HepG2 (cell line): ENCODE data around the gene CTNND2. TPM values are rescaled to one million over a fixed set of nuclear protein-coding genes. Genes with fewer than 3 reads are reported as not detected.

Source experiments
- ATAC-seq: fragments of 200-7000 bp; cut with Tn5 transposase; 3 replicates; pipeline ENCODE4 v1.9.1; 2020; ENCODE audit warnings: mild to moderate bottlenecking, moderate library complexity
- BruUV-seq: library from RNA; stranded (reverse); fragments of 400-500 nt; replicated peaks from 2 replicates; lab custom pipeline; 2021; lab: Mats Ljungman, UMichigan
- CTCF ChIA-PET: fragments of 300-600 bp; formaldehyde crosslinking; extraction: SDS; loops from one replicate; lab custom pipeline; 2021; ENCODE audit warnings: low total read pairs, inconsistent platforms, low intra/inter-chr PET ratio; lab: Yijun Ruan, JAX
- POLR2A ChIA-PET: fragments of 350-600 bp; sonication (Branson Sonifier 250); formaldehyde crosslinking; loops from one replicate; lab custom pipeline; 2020; ENCODE audit warnings: antibody characterized with exemption, inconsistent platforms; lab: Yijun Ruan, JAX
- DNase-seq: peaks from one replicate; pipeline ENCODE4 v3.0.0-alpha.2; 2015; ENCODE audit warnings: low spot score
- FAIRE-seq: peaks from 3 replicates; lab custom pipeline; 2011; peaks lifted over from hg19 to GRCh38; lab: Jason Lieb, UNC
- H2AFZ ChIP-seq: one replicate; pipeline ENCODE4 v1.6.1; 2011; ENCODE audit warnings: low read length, inconsistent platforms
- H3K27ac ChIP-seq: fragments of 300-600 bp; 3 replicates; pipeline ENCODE4 v1.8.0; 2011; ENCODE audit warnings: mixed run types, mild to moderate bottlenecking, mixed read lengths, low read length, inconsistent platforms; ENCODE audit not compliant: insufficient read depth; ENCODE audit errors: extremely low read length
- H3K27me3 ChIP-seq, 2 experiments: fragments of 200-600 bp in 1 of 2; 2 replicates in 1 of 2; 3 replicates in 1 of 2; pipeline versions ENCODE4 v1.6.0 to v1.8.0; 2011; ENCODE audit warnings: low read length in 2 of 2, mild to moderate bottlenecking in 2 of 2, moderate library complexity in 2 of 2, inconsistent platforms in 1 of 2; ENCODE audit not compliant: insufficient read depth in 2 of 2, control insufficient read depth in 1 of 2
- H3K36me3 ChIP-seq, 2 experiments: fragments of 200-600 bp in 1 of 2; replicated peaks in 1 of 2; 2 replicates in 1 of 2; 3 replicates in 1 of 2; pipeline versions ENCODE4 v1.5.1 to v1.8.0; 2011; ENCODE audit warnings: low read length in 2 of 2, inconsistent platforms in 1 of 2; ENCODE audit not compliant: insufficient read depth in 2 of 2, control insufficient read depth in 1 of 2
- H3K4me1 ChIP-seq: 2 replicates; pipeline ENCODE4 v1.5.1; 2012; ENCODE audit warnings: low read length, inconsistent platforms; ENCODE audit not compliant: insufficient read depth
- H3K4me2 ChIP-seq: 2 replicates; pipeline ENCODE4 v1.6.0; 2011; ENCODE audit warnings: low read depth, low read length, inconsistent platforms
- H3K4me3 ChIP-seq, 3 experiments: fragments of 200-600 bp in 1 of 3; sonication (generic), shearing (Covaris generic) in 1 of 3; replicated peaks in 1 of 3; 2 replicates each; pipeline ENCODE4 v1.5.1; 2011 to 2016; ENCODE audit warnings: low read length in 3 of 3, inconsistent platforms in 2 of 3, low read depth in 2 of 3, mild to moderate bottlenecking in 2 of 3, control low read depth in 1 of 3, mixed read lengths in 1 of 3; ENCODE audit not compliant: insufficient read depth in 1 of 3
- H3K79me2 ChIP-seq: one replicate; pipeline ENCODE4 v1.6.1; 2011; ENCODE audit warnings: low read length, inconsistent platforms; ENCODE audit not compliant: insufficient read depth
- H3K9ac ChIP-seq: 2 replicates; pipeline ENCODE4 v1.6.0; 2011; ENCODE audit warnings: mild to moderate bottlenecking, low read depth, low read length, inconsistent platforms; ENCODE audit not compliant: insufficient read depth
- H3K9me3 ChIP-seq: 2 replicates; pipeline ENCODE4 v1.5.1; 2012; ENCODE audit warnings: mild to moderate bottlenecking, low read length
- H4K20me1 ChIP-seq: 2 replicates; pipeline ENCODE4 v1.6.0; 2011; ENCODE audit warnings: inconsistent platforms, mild to moderate bottlenecking, low read length, moderate library complexity; ENCODE audit not compliant: insufficient read depth
- BORCS8-MEF2B ChIP-seq: sonication (generic); formaldehyde crosslinking; IDR thresholded peaks from 2 replicates; pipeline ENCODE4 v1.8.0; 2022; ENCODE audit warnings: mild to moderate bottlenecking, missing genetic modification reagents
- CREM ChIP-seq, 2 experiments: sonication (generic) in 1 of 2; formaldehyde crosslinking in 1 of 2; IDR thresholded peaks; 2 replicates each; pipeline versions ENCODE4 v1.4.0 to v1.6.1; 2016 to 2020; ENCODE audit warnings: antibody characterized with exemption in 1 of 2, mild to moderate bottlenecking in 1 of 2, missing genetic modification reagents in 1 of 2
- HOMEZ ChIP-seq: IDR thresholded peaks from 2 replicates; pipeline ENCODE4 v1.6.1; 2016; ENCODE audit warnings: low read depth
- KDM3A ChIP-seq: IDR thresholded peaks from 2 replicates; pipeline ENCODE4 v1.6.1; 2018; ENCODE audit warnings: low read depth, missing compliant biosample characterization
- PCBP1 ChIP-seq: fragments of 200-400 bp; formaldehyde crosslinking; IDR thresholded peaks from 2 replicates; pipeline ENCODE4 v1.6.1; 2017; ENCODE audit warnings: mild to moderate bottlenecking, low read depth, low read length, borderline replicate concordance
- RBFOX2 ChIP-seq: fragments of 200-400 bp; formaldehyde crosslinking; IDR thresholded peaks from 2 replicates; pipeline ENCODE4 v1.6.1; 2017; ENCODE audit warnings: low read depth, mild to moderate bottlenecking, low read length
- RCOR2 ChIP-seq: IDR thresholded peaks from 2 replicates; pipeline ENCODE4 v1.6.1; 2016; ENCODE audit warnings: missing biosample characterization, missing genetic modification reagents
- SOX13 ChIP-seq, 3 experiments: fragments of 450-650 bp in 1 of 3; sonication (generic) in 1 of 3; formaldehyde crosslinking in 1 of 3; IDR thresholded peaks in 2 of 3; conservative IDR thresholded peaks in 1 of 3; 2 replicates each; pipeline versions ENCODE4 v1.5.0 to v1.6.1; 2016 to 2020; ENCODE audit warnings: antibody characterized with exemption in 1 of 3, mild to moderate bottlenecking in 1 of 3, missing compliant biosample characterization in 1 of 3, missing genetic modification reagents in 1 of 3, moderate library complexity in 1 of 3
- U2AF2 ChIP-seq: fragments of 200-400 bp; formaldehyde crosslinking; IDR thresholded peaks from 2 replicates; pipeline ENCODE4 v1.6.1; 2017; ENCODE audit warnings: low read depth, mild to moderate bottlenecking, low read length
- ZKSCAN5 ChIP-seq: sonication (generic); formaldehyde crosslinking; IDR thresholded peaks from 2 replicates; pipeline ENCODE4 v1.5.1; 2020; ENCODE audit warnings: mild to moderate bottlenecking, missing genetic modification reagents
- ZNF281 ChIP-seq: sonication (generic); formaldehyde crosslinking; IDR thresholded peaks from 2 replicates; pipeline ENCODE4 v1.4.0; 2020; ENCODE audit warnings: missing genetic modification reagents, borderline replicate concordance
- ZNF44 ChIP-seq: sonication (generic); formaldehyde crosslinking; IDR thresholded peaks from 2 replicates; pipeline ENCODE4 v1.5.1; 2020; ENCODE audit warnings: mild to moderate bottlenecking, missing genetic modification reagents
- ZNF570 ChIP-seq: sonication (generic); formaldehyde crosslinking; IDR thresholded peaks from 2 replicates; pipeline ENCODE4 v1.4.0; 2020; ENCODE audit warnings: mild to moderate bottlenecking, missing genetic modification reagents, borderline replicate concordance
- ZSCAN25 ChIP-seq: sonication (generic); formaldehyde crosslinking; IDR thresholded peaks from 2 replicates; pipeline ENCODE4 v1.8.0; 2022; ENCODE audit warnings: mild to moderate bottlenecking, missing genetic modification reagents
- ZSCAN5A ChIP-seq: sonication (generic); formaldehyde crosslinking; IDR thresholded peaks from 2 replicates; pipeline ENCODE4 v1.8.0; 2022; ENCODE audit warnings: mild to moderate bottlenecking, missing genetic modification reagents, borderline replicate concordance
- WGBS: methylation state at CpG from one replicate; pipeline ENCODE4 v1.1.6; 2017; ENCODE audit warnings: low lambda C conversion rate; 5-methylcytosine and 5-hydroxymethylcytosine counted together
- in situ Hi-C: cut with HindIII; loops from 2 replicates; pipeline ENCODE4 v1.10.0; 2017; ENCODE audit warnings: low pct_unique_long_range_greater_than_20kb; ENCODE audit not compliant: extremely low pct_ligation_motif_present
- intact Hi-C: fragments of 100-400 bp; cut with micrococcal nuclease; formaldehyde crosslinking; loops from one replicate; pipeline ENCODE4 v1.10.0; 2022; ENCODE audit not compliant: unreplicated experiment
- polyA plus RNA-seq, 8 experiments: library from polyadenylated mRNA; depleted of rRNA in 3 of 8; stranded (reverse) in 7 of 8; unstranded in 1 of 8; fragments of >200 nt; fragmentation: Illumina TruSeq in 4 of 8; extraction: Trizol in 4 of 8; gene quantifications; 2 replicates each; pipeline versions ENCODE4 v1.2.1 to v1.2.3, GENCODE V29; 2011 to 2016; ENCODE audit warnings: low read depth in 4 of 8, missing spikeins in 1 of 8, mixed read lengths in 1 of 8; ENCODE audit not compliant: insufficient read depth in 1 of 8
- total RNA-seq, 5 experiments: library from RNA; depleted of rRNA; stranded (reverse); fragments of >200 nt; fragmentation: Illumina TruSeq; extraction: Trizol; gene quantifications; 2 replicates each; pipeline ENCODE4 v1.2.3, GENCODE V29; 2016; ENCODE audit warnings: low read depth in 1 of 5

CTNND2 gene
- total and polyA plus RNA-seq, 2 of the 13 experiments (the other 11 are each of a cell fraction or from before 2014, with no cell fraction given): not detected

GRCh38 chr5:11121885-11122284 lies 782.4 kb downstream of the CTNND2 start:
- no peak for DNase-seq
- Histone ChIP-seq H3K27ac (no peak overlapping the region), H3K9me3 (no peaks in the 10 kb centered on the region), H2AFZ (no peak overlapping the region), H3K79me2 (no peaks in the 10 kb centered on the region), H4K20me1 (no peaks in the 10 kb centered on the region), H3K4me1 (no peaks in the 10 kb centered on the region), H3K36me3 (no peaks in the 10 kb centered on the region), H3K9ac (no peak overlapping the region), H3K4me2 (no peak overlapping the region), H3K27me3 (peaks cover 0 to 5% of the 10 kb centered on the region in 2 experiments; a peak in 2 of 5 replicates), H3K4me3 (no peak overlapping the region)
- no TSS peak for BruUV-seq
- ChIA-PET POLR2A (no interaction called here), CTCF (no interaction called here)
- intact Hi-C loops (no loop called here), in situ Hi-C loops (no loop called here)
- FAIRE-seq: no peak
- WGBS: 3% methylated on average over 3 of the region's 3 CpGs
- TF ChIP-seq PCBP1 (no peak), ZKSCAN5 (no peak), RCOR2 (CRISPR knock-in tag) (no peak), ZSCAN5A (CRISPR knock-in tag) (no peak), HOMEZ (CRISPR knock-in tag) (no peak), U2AF2 (no peak), ZSCAN25 (CRISPR knock-in tag) (no peak), CREM (IDR thresholded peaks at IDR 0.05) (no peak), CREM (CRISPR knock-in tag; IDR thresholded peaks at IDR 0.05) (no peak), SOX13 (IDR thresholded peaks at IDR 0.05) (no peak), SOX13 (CRISPR knock-in tag; conservative IDR thresholded peaks at IDR 0.05 in 1 of 2, IDR thresholded peaks at IDR 0.05 in 1 of 2) (no peak), ZNF281 (CRISPR knock-in tag) (no peak), BORCS8-MEF2B (CRISPR knock-in tag) (no peak), KDM3A (no peak), RBFOX2 (no peak), ZNF44 (CRISPR knock-in tag) (no peak), ZNF570 (no peak)
- no peak for ATAC-seq
